HepG2 (cell line): ENCODE data around the gene PTPRM. TPM values are rescaled to one million over a fixed set of nuclear protein-coding genes. Genes with fewer than 3 reads are reported as not detected.

Source experiments
- BHLHE40 ChIP-seq: IDR thresholded peaks from 2 replicates; pipeline ENCODE4 v1.6.1; 2011; ENCODE audit warnings: low read length, improper control_type of control experiment
- KDM2A ChIP-seq: sonication (generic); formaldehyde crosslinking; IDR thresholded peaks from 2 replicates; pipeline ENCODE4 v1.4.0; 2020; ENCODE audit warnings: low read depth, missing genetic modification reagents, borderline replicate concordance
- KDM3A ChIP-seq: IDR thresholded peaks from 2 replicates; pipeline ENCODE4 v1.6.1; 2018; ENCODE audit warnings: low read depth, missing compliant biosample characterization
- MIER3 ChIP-seq: IDR thresholded peaks from 2 replicates; pipeline ENCODE4 v1.6.1; 2016; ENCODE audit warnings: missing compliant biosample characterization, borderline replicate concordance
- PAX8 ChIP-seq: sonication (generic); formaldehyde crosslinking; IDR thresholded peaks from 2 replicates; pipeline ENCODE4 v1.8.0; 2022; ENCODE audit warnings: mild to moderate bottlenecking, missing genetic modification reagents, borderline replicate concordance
- PCBP1 ChIP-seq: fragments of 200-400 bp; formaldehyde crosslinking; IDR thresholded peaks from 2 replicates; pipeline ENCODE4 v1.6.1; 2017; ENCODE audit warnings: mild to moderate bottlenecking, low read depth, low read length, borderline replicate concordance
- RBFOX2 ChIP-seq: fragments of 200-400 bp; formaldehyde crosslinking; IDR thresholded peaks from 2 replicates; pipeline ENCODE4 v1.6.1; 2017; ENCODE audit warnings: low read depth, mild to moderate bottlenecking, low read length
- SAP130 ChIP-seq: IDR thresholded peaks from 2 replicates; pipeline ENCODE4 v1.6.1; 2016; ENCODE audit warnings: low read depth
- SOX13 ChIP-seq, 3 experiments: fragments of 450-650 bp in 1 of 3; sonication (generic) in 1 of 3; formaldehyde crosslinking in 1 of 3; IDR thresholded peaks in 2 of 3; conservative IDR thresholded peaks in 1 of 3; 2 replicates each; pipeline versions ENCODE4 v1.5.0 to v1.6.1; 2016 to 2020; ENCODE audit warnings: antibody characterized with exemption in 1 of 3, mild to moderate bottlenecking in 1 of 3, missing compliant biosample characterization in 1 of 3, missing genetic modification reagents in 1 of 3, moderate library complexity in 1 of 3
- ZC3H4 ChIP-seq: sonication (generic); formaldehyde crosslinking; IDR thresholded peaks from 2 replicates; pipeline ENCODE4 v1.4.0; 2020; ENCODE audit warnings: missing genetic modification reagents, borderline replicate concordance
- ZFAT ChIP-seq: sonication (generic); formaldehyde crosslinking; conservative IDR thresholded peaks from 2 replicates; pipeline ENCODE4 v1.8.1; 2023; ENCODE audit warnings: missing genetic modification reagents, inconsistent platforms
- ZFP41 ChIP-seq: sonication (generic); formaldehyde crosslinking; IDR thresholded peaks from 2 replicates; pipeline ENCODE4 v1.4.0; 2020; ENCODE audit warnings: mild to moderate bottlenecking, missing genetic modification reagents, borderline replicate concordance
- ZFP82 ChIP-seq: sonication (generic); formaldehyde crosslinking; IDR thresholded peaks from 2 replicates; pipeline ENCODE4 v1.5.1; 2020; ENCODE audit warnings: mild to moderate bottlenecking, missing genetic modification reagents, borderline replicate concordance
- ZNF124 ChIP-seq: sonication (generic); formaldehyde crosslinking; IDR thresholded peaks from 2 replicates; pipeline ENCODE4 v1.4.0; 2020; ENCODE audit warnings: missing genetic modification reagents
- ZNF3 ChIP-seq: IDR thresholded peaks from 2 replicates; pipeline ENCODE4 v1.7.0; 2017; ENCODE audit warnings: inconsistent platforms
- ZNF788 ChIP-seq: sonication (generic); formaldehyde crosslinking; IDR thresholded peaks from 2 replicates; pipeline ENCODE4 v1.5.0; 2020; ENCODE audit warnings: mild to moderate bottlenecking, missing genetic modification reagents, borderline replicate concordance
- ZSCAN25 ChIP-seq: sonication (generic); formaldehyde crosslinking; IDR thresholded peaks from 2 replicates; pipeline ENCODE4 v1.8.0; 2022; ENCODE audit warnings: mild to moderate bottlenecking, missing genetic modification reagents
- polyA plus RNA-seq, 8 experiments: library from polyadenylated mRNA; depleted of rRNA in 3 of 8; stranded (reverse) in 7 of 8; unstranded in 1 of 8; fragments of >200 nt; fragmentation: Illumina TruSeq in 4 of 8; extraction: Trizol in 4 of 8; gene quantifications; 2 replicates each; pipeline versions ENCODE4 v1.2.1 to v1.2.3, GENCODE V29; 2011 to 2016; ENCODE audit warnings: low read depth in 4 of 8, missing spikeins in 1 of 8, mixed read lengths in 1 of 8; ENCODE audit not compliant: insufficient read depth in 1 of 8
- total RNA-seq, 5 experiments: library from RNA; depleted of rRNA; stranded (reverse); fragments of >200 nt; fragmentation: Illumina TruSeq; extraction: Trizol; gene quantifications; 2 replicates each; pipeline ENCODE4 v1.2.3, GENCODE V29; 2016; ENCODE audit warnings: low read depth in 1 of 5
- TF ChIP-seq, protein P1 (sequence below): sonication (generic); formaldehyde crosslinking; IDR thresholded peaks from 2 replicates; pipeline ENCODE4 v1.5.0; 2020; ENCODE audit warnings: mild to moderate bottlenecking, missing genetic modification reagents, moderate library complexity
- TF ChIP-seq, protein P2 (sequence below): sonication (generic); formaldehyde crosslinking; IDR thresholded peaks from 2 replicates; pipeline ENCODE4 v1.5.0; 2020; ENCODE audit warnings: missing genetic modification reagents
- TF ChIP-seq, protein P3 (sequence below): sonication (generic); formaldehyde crosslinking; IDR thresholded peaks from 2 replicates; pipeline ENCODE4 v1.9.0; 2021; ENCODE audit warnings: missing genetic modification reagents, borderline replicate concordance
- TF ChIP-seq, protein P4 (sequence below): sonication (generic); formaldehyde crosslinking; IDR thresholded peaks from 2 replicates; pipeline ENCODE4 v1.5.1; 2020; ENCODE audit warnings: missing genetic modification reagents, mild to moderate bottlenecking, borderline replicate concordance
- TF ChIP-seq, protein P5 (sequence below): sonication (generic); formaldehyde crosslinking; IDR thresholded peaks from 2 replicates; pipeline ENCODE4 v1.4.0; 2020; ENCODE audit warnings: mild to moderate bottlenecking, missing genetic modification reagents

PTPRM gene
- total and polyA plus RNA-seq, 2 of the 13 experiments (the other 11 are each of a cell fraction or from before 2014, with no cell fraction given) = 12.6 to 108 TPM

DNA sequence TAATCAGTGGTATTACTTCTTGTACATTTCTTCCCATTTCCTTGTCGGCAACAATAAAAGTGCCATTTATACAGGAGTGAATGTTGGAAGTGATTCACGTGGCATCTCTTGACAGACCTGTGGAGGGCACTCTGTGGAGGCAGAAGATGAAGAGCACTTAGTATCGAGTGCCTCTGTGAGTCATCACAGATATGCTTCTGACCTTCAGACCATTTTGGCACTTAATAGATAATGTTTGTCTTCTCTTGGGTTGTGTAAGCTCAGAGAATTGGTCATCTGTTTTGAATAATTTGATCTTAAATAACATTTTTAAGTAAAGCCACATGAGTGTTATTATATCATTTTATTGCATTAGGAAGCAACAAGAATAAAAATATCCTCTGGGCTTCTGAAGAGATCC is 305.5 kb downstream of the PTPRM start (continued):
- TF ChIP-seq, protein P1, sequence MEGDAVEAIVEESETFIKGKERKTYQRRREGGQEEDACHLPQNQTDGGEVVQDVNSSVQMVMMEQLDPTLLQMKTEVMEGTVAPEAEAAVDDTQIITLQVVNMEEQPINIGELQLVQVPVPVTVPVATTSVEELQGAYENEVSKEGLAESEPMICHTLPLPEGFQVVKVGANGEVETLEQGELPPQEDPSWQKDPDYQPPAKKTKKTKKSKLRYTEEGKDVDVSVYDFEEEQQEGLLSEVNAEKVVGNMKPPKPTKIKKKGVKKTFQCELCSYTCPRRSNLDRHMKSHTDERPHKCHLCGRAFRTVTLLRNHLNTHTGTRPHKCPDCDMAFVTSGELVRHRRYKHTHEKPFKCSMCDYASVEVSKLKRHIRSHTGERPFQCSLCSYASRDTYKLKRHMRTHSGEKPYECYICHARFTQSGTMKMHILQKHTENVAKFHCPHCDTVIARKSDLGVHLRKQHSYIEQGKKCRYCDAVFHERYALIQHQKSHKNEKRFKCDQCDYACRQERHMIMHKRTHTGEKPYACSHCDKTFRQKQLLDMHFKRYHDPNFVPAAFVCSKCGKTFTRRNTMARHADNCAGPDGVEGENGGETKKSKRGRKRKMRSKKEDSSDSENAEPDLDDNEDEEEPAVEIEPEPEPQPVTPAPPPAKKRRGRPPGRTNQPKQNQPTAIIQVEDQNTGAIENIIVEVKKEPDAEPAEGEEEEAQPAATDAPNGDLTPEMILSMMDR = peak; percentile 56
- TF ChIP-seq BHLHE40 = peak; percentile 21; the same call in 1 of the 2 replicates
- 0 out of 2 replicates have a peak, but pooled peaks have one; percentile 40 for TF ChIP-seq ZNF3 (CRISPR knock-in tag)
- TF ChIP-seq, protein P2, sequence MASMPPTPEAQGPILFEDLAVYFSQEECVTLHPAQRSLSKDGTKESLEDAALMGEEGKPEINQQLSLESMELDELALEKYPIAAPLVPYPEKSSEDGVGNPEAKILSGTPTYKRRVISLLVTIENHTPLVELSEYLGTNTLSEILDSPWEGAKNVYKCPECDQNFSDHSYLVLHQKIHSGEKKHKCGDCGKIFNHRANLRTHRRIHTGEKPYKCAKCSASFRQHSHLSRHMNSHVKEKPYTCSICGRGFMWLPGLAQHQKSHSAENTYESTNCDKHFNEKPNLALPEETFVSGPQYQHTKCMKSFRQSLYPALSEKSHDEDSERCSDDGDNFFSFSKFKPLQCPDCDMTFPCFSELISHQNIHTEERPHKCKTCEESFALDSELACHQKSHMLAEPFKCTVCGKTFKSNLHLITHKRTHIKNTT (CRISPR knock-in tag) = no peak
- TF ChIP-seq ZFP82 (CRISPR knock-in tag) = no peak
- no peak for TF ChIP-seq PAX8 (CRISPR knock-in tag)
- no peak for TF ChIP-seq ZFP41 (CRISPR knock-in tag)
- TF ChIP-seq KDM3A = no peak
- TF ChIP-seq ZNF788 = no peak
- TF ChIP-seq SOX13 (IDR thresholded peaks at IDR 0.05) = no peak
- peak in 1 of 2 experiments; percentile 48; a peak in 1 of 4 replicates for TF ChIP-seq SOX13 (CRISPR knock-in tag; conservative IDR thresholded peaks at IDR 0.05 in 1 of 2, IDR thresholded peaks at IDR 0.05 in 1 of 2)
- TF ChIP-seq SAP130 = peak; percentile 51; the same call in 1 of the 2 replicates
- TF ChIP-seq ZNF124 (CRISPR knock-in tag) = no peak
- TF ChIP-seq RBFOX2 = no peak
- no peak for TF ChIP-seq ZSCAN25 (CRISPR knock-in tag)
- TF ChIP-seq, protein P3, sequence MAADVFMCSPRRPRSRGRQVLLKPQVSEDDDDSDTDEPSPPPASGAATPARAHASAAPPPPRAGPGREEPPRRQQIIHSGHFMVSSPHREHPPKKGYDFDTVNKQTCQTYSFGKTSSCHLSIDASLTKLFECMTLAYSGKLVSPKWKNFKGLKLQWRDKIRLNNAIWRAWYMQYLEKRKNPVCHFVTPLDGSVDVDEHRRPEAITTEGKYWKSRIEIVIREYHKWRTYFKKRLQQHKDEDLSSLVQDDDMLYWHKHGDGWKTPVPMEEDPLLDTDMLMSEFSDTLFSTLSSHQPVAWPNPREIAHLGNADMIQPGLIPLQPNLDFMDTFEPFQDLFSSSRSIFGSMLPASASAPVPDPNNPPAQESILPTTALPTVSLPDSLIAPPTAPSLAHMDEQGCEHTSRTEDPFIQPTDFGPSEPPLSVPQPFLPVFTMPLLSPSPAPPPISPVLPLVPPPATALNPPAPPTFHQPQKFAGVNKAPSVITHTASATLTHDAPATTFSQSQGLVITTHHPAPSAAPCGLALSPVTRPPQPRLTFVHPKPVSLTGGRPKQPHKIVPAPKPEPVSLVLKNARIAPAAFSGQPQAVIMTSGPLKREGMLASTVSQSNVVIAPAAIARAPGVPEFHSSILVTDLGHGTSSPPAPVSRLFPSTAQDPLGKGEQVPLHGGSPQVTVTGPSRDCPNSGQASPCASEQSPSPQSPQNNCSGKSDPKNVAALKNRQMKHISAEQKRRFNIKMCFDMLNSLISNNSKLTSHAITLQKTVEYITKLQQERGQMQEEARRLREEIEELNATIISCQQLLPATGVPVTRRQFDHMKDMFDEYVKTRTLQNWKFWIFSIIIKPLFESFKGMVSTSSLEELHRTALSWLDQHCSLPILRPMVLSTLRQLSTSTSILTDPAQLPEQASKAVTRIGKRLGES (CRISPR knock-in tag) = no peak
- TF ChIP-seq PCBP1 = no peak
- TF ChIP-seq MIER3 (CRISPR knock-in tag) = no peak
- TF ChIP-seq KDM2A (CRISPR knock-in tag) = no peak
- TF ChIP-seq, protein P4, sequence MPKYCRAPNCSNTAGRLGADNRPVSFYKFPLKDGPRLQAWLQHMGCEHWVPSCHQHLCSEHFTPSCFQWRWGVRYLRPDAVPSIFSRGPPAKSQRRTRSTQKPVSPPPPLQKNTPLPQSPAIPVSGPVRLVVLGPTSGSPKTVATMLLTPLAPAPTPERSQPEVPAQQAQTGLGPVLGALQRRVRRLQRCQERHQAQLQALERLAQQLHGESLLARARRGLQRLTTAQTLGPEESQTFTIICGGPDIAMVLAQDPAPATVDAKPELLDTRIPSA (CRISPR knock-in tag) = no peak
- TF ChIP-seq ZC3H4 = no peak
- TF ChIP-seq, protein P5, sequence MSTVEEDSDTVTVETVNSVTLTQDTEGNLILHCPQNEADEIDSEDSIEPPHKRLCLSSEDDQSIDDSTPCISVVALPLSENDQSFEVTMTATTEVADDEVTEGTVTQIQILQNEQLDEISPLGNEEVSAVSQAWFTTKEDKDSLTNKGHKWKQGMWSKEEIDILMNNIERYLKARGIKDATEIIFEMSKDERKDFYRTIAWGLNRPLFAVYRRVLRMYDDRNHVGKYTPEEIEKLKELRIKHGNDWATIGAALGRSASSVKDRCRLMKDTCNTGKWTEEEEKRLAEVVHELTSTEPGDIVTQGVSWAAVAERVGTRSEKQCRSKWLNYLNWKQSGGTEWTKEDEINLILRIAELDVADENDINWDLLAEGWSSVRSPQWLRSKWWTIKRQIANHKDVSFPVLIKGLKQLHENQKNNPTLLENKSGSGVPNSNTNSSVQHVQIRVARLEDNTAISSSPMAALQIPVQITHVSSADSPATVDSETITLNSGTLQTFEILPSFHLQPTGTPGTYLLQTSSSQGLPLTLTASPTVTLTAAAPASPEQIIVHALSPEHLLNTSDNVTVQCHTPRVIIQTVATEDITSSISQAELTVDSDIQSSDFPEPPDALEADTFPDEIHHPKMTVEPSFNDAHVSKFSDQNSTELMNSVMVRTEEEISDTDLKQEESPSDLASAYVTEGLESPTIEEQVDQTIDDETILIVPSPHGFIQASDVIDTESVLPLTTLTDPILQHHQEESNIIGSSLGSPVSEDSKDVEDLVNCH (CRISPR knock-in tag) = no peak
- TF ChIP-seq ZFAT (CRISPR knock-in tag) = no peak
